NB4 (cell line): ENCODE results near the gene NABP2.

Experiments
- DNase-seq: peaks from one replicate; pipeline ENCODE4 v3.0.0; 2010; ENCODE audit warnings: low read depth
- H3K4me3 ChIP-seq: one replicate; pipeline ENCODE4 v1.5.1; 2011; ENCODE audit warnings: mild to moderate bottlenecking, low read depth, low read length, moderate library complexity
- CTCF ChIP-seq: IDR thresholded peaks from one replicate; pipeline ENCODE4 v1.5.1; 2012; ENCODE audit warnings: low read depth, low read length
- MAX ChIP-seq: IDR thresholded peaks from 2 replicates; pipeline ENCODE4 v1.6.1; 2011; ENCODE audit warnings: low read depth, low read length
- MYC ChIP-seq: IDR thresholded peaks from 2 replicates; pipeline ENCODE4 v1.6.1; 2011; ENCODE audit warnings: low read depth, low read length
- POLR2A ChIP-seq: IDR thresholded peaks from 2 replicates; pipeline ENCODE4 v1.6.1; 2011; ENCODE audit warnings: mild to moderate bottlenecking; ENCODE audit not compliant: insufficient read length; ENCODE audit errors: extremely low read depth

The NABP2 gene

GRCh38 chr12:56189099-56189917, 34.8 kb upstream of the NABP2 start, which contains the start of gene SMARCC2:
SMARCC2 (minus strand) TSS chr12:56189483; CDS start chr12:56189461, 22 bp downstream.
- DNase-seq: peak; percentile 91
- TF ChIP-seq CTCF (peak; percentile 71), POLR2A (peak; percentile 45), MAX (no peak), MYC (no peak)
- peak within 1 kb of the TSS; percentile 94 for H3K4me3 ChIP-seq

- DNase-seq: peak; percentile 90
- H3K4me3 ChIP-seq: peak overlapping the region; percentile 74
- TF ChIP-seq POLR2A (no peak), MYC (peak; percentile 72), MAX (peak; percentile 62), CTCF (no peak)
These were observed 34.0 kb upstream of the NABP2 start for GRCh38 chr12:56189918-56190694.

- H3K4me3 ChIP-seq: peak overlapping the region; percentile 74
- DNase-seq: peak; percentile 26
- TF ChIP-seq MYC (no peak), CTCF (no peak), POLR2A (no peak), MAX (no peak)
These were observed 33.4 kb upstream of the NABP2 start for GRCh38 chr12:56190695-56191155.

- DNase-seq: no peak
These were observed 31.6 kb upstream of the NABP2 start for GRCh38 chr12:56192582-56192981.

More at GRCh38 chr12:56192582-56192981, 31.6 kb upstream of the NABP2 start:
- TF ChIP-seq MYC (no peak), CTCF (no peak), MAX (no peak), POLR2A (no peak)
- no peak overlapping the region for H3K4me3 ChIP-seq
